Measurements from ENCODE around the gene PPP6R2.
A peak's percentile ranks its signal among the peaks of the same experiment; 100 is the strongest.

The PPP6R2 gene

DNA sequence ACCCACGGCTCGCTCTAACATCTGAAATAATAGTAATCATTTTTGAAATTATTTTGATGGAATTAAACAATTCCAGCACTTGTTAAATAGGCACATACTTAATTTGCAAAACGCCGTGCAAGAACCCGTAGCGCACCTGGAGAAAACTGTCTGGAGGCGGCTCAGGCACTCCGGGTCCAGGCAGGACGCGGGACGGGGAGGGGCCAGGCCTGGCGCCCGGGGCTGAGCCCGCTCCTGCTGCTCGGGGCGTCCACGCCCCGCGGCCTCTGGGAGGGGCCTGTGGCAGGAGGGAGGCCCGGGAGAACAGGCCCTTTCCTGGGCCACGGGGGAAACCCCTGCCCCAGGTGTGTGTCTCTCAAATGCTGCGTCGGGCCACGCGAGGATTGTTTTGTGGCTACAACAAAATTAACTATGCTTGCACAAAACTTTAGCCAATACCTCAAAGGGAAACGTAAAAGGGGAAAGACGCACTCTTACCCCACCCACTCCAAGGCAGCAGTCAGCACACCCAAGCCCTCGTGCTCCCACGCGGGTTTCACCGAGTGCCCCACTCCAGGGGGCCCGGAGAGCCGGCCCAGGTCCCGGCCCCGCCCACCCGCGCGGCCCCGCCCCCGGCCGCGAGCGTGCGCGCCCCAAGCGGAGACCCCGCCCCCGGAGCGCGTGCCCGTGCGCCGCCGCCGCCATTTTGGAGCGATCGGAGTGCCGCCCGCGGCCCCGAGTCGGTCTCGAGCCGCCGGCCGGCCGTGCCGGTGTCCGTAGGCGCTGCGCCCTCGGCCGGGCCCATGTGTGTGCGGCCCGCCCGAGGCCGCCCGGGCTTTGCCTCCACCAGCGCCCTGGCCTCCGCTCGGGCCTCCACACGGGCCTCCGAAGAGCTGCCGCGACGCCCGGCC, at the start of gene PPP6R2:
Gene PPP6R2, plus strand, starts transcription at position 677 of the 890 bp plus-strand sequence. CDS start 50,582 bp downstream, outside the sequence.
- H3K4me3 ChIP-seq, result peak within 1 kb of the TSS; percentile 94
- no peak for TF ChIP-seq CTCF (IDR thresholded peaks at IDR 0.05)
- DNase-seq (ENCODE audit: low spot score), result peak; percentile 82
- peak within 1 kb of the TSS; percentile 62 to 87 for H3K27ac ChIP-seq

DNA sequence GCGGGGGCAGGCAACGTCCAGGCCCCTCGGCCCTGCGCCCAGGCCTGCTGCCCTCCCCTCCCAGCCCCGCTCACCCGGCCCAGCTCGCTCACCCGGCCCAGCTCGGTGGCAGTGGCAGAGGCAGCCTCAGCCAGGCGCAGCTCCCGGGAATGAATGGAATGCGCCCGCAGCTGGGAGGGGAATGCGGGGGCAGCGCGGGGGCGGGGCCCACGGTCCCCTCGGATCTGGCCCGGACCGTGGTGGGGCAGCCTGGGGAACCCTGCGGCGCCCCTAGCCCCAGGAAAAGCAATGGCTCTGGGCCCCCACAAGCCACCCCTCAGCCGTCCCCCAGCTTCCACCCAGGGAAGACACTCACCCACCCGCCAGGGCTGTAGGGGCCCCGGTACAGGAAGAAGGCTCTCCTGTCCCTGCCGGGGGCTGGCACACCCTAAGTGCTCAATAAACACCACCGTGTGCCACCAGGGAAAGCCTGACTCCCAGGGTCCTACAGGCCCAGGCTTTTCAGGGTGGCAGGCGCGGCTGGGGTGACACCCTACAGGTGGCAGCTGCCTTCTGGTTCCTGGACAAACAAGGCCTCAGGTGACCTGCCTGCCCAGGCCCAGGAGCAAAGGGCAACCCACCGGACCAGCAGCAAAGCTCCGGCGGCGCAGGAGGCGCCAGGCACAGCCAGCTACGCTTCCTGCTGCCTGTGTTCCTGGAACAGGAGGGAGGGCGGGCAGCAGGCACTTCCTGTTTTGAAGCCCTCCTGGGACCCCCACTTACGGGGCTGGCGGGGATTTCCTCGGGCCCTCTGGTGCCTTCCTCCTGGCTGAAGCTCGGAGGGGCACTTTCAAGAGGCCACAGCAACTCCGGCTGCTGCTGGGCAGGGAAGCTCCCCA, 49.4 kb upstream of the PPP6R2 start:
- peak overlapping the region; percentile 76 to 94 for H3K27ac ChIP-seq

DNA sequence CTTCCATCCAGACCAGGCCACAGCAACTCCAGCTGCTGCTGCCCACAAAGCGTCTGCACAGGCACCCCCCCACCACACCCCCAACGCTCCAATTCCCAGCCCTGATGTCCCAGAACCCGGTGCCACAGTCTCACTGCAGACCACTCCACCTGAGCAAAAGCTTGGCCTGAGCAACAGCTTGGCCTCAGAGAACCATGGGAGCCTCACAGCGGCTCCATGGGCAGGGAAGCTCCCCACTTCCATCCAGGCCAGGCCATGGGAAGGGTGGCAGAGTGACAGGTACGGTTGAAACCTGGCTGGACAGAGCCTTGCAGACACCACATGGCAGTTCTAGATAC, 48.8 kb upstream of the PPP6R2 start:
- Histone ChIP-seq H3K4me3 (peak overlapping the region; percentile 64), H3K27ac (peak overlapping the region; percentile 76 to 94)
- TF ChIP-seq CTCF (IDR thresholded peaks at IDR 0.05), result no peak
- no peak for DNase-seq (ENCODE audit: low spot score)

More for the DNA sequence above, 49.4 kb upstream of the PPP6R2 start:
- peak overlapping the region; percentile 64 for H3K4me3 ChIP-seq
- no peak for TF ChIP-seq CTCF (IDR thresholded peaks at IDR 0.05)
- DNase-seq (ENCODE audit: low spot score), result peak; percentile 91

DNA sequence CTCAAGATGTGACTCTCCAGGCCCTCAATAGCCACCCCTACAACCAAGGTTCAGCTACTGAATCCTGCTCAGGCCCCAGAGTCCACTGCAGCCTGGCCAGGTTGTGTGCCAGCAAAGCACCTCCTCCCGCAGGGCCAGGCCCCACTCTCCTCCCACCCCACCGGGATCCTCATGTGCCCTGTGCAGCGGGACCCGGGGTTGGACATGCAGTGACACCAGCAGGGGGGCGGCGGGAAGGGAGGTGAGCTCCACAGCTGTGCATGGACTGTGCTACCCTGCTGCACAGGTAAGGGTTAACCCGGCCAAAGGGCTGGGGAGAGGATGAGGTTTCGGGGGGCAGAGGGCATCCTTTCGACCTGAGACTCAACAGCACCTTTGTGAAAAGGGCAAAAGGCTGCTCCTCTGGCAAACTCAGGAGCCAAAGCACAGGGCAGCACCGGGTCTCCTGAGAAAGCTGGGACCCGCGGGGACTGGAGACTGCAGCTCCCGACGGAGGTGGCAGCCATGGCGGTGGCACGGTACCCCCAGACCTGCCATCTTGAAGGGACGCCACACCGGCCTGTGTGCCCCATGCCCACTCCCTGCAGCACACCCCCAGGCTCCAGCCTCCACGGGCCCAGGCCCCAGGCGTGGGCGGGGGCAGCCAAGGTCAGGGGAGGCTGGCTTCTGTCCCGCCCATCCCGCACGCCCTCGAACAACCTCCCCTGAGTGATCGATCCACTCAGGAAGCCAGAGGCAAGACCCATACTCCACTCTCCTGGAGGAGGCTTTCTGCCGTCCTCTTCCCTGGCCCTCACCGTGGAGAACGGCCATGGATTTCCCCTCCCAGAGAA, 46.3 kb upstream of the PPP6R2 start:
- Histone ChIP-seq H3K27ac (peak overlapping the region; percentile 35 to 98), H3K4me3 (peak overlapping the region; percentile 13)
- no peak for DNase-seq (ENCODE audit: low spot score)
- no peak for TF ChIP-seq CTCF (IDR thresholded peaks at IDR 0.05)

DNA sequence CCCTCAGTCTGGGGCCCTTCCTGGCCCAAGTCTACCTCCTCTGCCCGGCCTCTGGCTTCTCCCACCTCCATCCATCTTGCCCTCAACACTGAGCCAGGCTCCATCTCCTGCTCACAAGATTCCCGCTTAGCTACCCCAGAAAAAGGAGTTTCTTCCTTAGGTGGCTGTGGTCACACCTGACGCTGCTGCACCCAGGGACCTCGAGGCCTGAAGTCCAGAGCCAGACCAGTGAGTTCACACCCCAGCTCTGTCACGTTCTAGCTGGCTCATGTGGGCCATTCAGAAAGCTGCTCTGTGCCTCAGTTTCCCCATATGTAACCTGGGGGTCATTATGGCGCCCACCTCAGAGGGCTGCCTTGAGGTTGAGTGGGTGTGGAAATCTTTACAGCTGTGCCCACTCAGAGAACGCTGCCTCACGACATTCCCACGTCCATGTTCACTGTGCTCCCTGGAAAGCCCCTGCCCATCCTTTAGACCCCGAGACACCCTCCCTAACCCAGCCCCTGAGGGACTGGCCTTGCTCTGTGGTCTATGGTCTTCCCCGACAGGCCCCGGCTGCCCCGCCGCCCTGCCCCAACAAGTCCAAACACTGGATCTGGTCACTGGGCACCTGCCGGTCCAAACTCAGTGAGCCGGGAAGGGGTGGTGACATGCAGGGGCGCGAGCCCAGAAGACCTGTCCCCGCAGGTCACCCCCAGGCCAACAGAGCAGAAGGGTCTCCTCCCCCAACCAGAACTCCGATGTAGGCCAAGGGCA, 45.4 kb upstream of the PPP6R2 start:
- peak overlapping the region; percentile 13 for H3K4me3 ChIP-seq
- no peak for DNase-seq (ENCODE audit: low spot score)
- TF ChIP-seq CTCF (IDR thresholded peaks at IDR 0.05), result no peak
- peak overlapping the region; percentile 35 to 98 for H3K27ac ChIP-seq

DNA sequence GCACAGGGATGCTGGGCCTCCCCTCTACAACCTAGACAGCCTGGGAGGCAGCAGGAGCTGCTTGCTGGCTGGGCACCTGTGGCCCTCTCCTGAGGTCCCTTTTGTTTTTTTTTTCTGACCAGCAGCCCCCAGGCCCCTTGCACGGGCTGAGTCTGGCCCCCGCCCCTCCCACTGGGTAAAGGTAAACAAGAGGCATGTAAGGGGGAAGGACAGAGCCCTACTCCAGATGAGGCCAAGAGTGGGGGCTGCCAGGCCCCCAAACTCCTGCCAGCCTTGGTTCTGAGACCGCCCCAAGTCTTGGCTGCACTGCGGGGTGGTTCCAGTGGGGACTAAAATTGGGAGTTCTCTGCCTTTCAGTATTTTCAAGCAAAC, 44.9 kb upstream of the PPP6R2 start:
- no peak for TF ChIP-seq CTCF (IDR thresholded peaks at IDR 0.05)
- Histone ChIP-seq H3K4me3 (no peak overlapping the region), H3K27ac (peak overlapping the region; percentile 35 to 98)
- DNase-seq (ENCODE audit: low spot score), result no peak

Data from coronary artery (tissue), 2 donors.